ENCODE measurements around the gene CRTAC1. TPM values are rescaled to one million over a fixed set of nuclear protein-coding genes. Genes with fewer than 3 reads are reported as not detected.

Gene CRTAC1
- total RNA-seq, 1 experiment from 2014 or later, result 1.2 TPM

DNA sequence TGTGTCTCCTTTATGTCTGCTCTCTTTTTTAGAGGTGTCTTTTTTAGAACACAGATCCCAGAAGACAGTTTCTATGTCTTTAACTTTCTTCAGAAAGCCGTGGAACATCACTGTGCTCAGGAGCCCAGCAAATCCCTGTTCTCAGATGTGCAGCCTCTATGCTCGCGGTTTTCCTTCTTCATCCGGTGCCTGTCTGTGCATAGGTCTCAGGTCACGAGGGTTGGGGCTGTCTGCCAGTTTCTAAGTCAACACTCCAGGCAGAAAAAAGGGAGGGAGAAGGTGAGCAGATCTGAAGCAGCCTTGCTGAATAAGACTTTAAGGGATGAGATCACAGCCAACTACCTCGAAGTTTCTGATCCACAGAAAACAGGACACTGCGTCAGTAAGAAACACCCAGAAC, 68.5 kb downstream of the CRTAC1 start:
- no peak overlapping the region for H3K27ac Mint-ChIP-seq
- ATAC-seq (no peak), DNase-seq (ENCODE audit: low spot score) (no peak)
- H3K27me3 Mint-ChIP-seq (ENCODE audit: low read depth), result peaks cover 3% of the 10 kb centered on the region; the same call in 1 of the 2 replicates
- H3K4me1 Mint-ChIP-seq, result peaks cover 12% of the 10 kb centered on the region
- POLR2A ChIA-PET, result no interaction called here
- no peaks in the 10 kb centered on the region for H3K36me3 Mint-ChIP-seq
- H3K4me3 Mint-ChIP-seq, result no peak overlapping the region
- TF ChIP-seq TCF7 (CRISPR knock-in tag; IDR thresholded peaks at IDR 0.05; ENCODE audit: low read depth) (no peak), HMGA2 (CRISPR knock-in tag; IDR thresholded peaks at IDR 0.05) (no peak), CREM (CRISPR knock-in tag; IDR thresholded peaks at IDR 0.05) (no peak), GABPB1 (CRISPR knock-in tag; IDR thresholded peaks at IDR 0.05) (no peak), ATF1 (CRISPR knock-in tag; IDR thresholded peaks at IDR 0.05) (no peak), ELF4 (CRISPR knock-in tag; IDR thresholded peaks at IDR 0.05; ENCODE audit: low read depth) (no peak), TEAD1 (CRISPR knock-in tag; IDR thresholded peaks at IDR 0.05) (no peak), RORB (CRISPR knock-in tag; IDR thresholded peaks at IDR 0.05) (no peak)
- TF ChIP-seq, protein P1, sequence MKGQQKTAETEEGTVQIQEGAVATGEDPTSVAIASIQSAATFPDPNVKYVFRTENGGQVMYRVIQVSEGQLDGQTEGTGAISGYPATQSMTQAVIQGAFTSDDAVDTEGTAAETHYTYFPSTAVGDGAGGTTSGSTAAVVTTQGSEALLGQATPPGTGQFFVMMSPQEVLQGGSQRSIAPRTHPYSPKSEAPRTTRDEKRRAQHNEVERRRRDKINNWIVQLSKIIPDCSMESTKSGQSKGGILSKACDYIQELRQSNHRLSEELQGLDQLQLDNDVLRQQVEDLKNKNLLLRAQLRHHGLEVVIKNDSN (CRISPR knock-in tag; IDR thresholded peaks at IDR 0.05), result no peak
- TF ChIP-seq, protein P2, sequence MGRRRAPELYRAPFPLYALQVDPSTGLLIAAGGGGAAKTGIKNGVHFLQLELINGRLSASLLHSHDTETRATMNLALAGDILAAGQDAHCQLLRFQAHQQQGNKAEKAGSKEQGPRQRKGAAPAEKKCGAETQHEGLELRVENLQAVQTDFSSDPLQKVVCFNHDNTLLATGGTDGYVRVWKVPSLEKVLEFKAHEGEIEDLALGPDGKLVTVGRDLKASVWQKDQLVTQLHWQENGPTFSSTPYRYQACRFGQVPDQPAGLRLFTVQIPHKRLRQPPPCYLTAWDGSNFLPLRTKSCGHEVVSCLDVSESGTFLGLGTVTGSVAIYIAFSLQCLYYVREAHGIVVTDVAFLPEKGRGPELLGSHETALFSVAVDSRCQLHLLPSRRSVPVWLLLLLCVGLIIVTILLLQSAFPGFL (CRISPR knock-in tag; IDR thresholded peaks at IDR 0.05; ENCODE audit: borderline replicate concordance), result no peak
- TF ChIP-seq, protein P3, sequence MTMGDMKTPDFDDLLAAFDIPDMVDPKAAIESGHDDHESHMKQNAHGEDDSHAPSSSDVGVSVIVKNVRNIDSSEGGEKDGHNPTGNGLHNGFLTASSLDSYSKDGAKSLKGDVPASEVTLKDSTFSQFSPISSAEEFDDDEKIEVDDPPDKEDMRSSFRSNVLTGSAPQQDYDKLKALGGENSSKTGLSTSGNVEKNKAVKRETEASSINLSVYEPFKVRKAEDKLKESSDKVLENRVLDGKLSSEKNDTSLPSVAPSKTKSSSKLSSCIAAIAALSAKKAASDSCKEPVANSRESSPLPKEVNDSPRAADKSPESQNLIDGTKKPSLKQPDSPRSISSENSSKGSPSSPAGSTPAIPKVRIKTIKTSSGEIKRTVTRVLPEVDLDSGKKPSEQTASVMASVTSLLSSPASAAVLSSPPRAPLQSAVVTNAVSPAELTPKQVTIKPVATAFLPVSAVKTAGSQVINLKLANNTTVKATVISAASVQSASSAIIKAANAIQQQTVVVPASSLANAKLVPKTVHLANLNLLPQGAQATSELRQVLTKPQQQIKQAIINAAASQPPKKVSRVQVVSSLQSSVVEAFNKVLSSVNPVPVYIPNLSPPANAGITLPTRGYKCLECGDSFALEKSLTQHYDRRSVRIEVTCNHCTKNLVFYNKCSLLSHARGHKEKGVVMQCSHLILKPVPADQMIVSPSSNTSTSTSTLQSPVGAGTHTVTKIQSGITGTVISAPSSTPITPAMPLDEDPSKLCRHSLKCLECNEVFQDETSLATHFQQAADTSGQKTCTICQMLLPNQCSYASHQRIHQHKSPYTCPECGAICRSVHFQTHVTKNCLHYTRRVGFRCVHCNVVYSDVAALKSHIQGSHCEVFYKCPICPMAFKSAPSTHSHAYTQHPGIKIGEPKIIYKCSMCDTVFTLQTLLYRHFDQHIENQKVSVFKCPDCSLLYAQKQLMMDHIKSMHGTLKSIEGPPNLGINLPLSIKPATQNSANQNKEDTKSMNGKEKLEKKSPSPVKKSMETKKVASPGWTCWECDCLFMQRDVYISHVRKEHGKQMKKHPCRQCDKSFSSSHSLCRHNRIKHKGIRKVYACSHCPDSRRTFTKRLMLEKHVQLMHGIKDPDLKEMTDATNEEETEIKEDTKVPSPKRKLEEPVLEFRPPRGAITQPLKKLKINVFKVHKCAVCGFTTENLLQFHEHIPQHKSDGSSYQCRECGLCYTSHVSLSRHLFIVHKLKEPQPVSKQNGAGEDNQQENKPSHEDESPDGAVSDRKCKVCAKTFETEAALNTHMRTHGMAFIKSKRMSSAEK (CRISPR knock-in tag; IDR thresholded peaks at IDR 0.05; ENCODE audit: borderline replicate concordance), result no peak
- TF ChIP-seq, protein P4, sequence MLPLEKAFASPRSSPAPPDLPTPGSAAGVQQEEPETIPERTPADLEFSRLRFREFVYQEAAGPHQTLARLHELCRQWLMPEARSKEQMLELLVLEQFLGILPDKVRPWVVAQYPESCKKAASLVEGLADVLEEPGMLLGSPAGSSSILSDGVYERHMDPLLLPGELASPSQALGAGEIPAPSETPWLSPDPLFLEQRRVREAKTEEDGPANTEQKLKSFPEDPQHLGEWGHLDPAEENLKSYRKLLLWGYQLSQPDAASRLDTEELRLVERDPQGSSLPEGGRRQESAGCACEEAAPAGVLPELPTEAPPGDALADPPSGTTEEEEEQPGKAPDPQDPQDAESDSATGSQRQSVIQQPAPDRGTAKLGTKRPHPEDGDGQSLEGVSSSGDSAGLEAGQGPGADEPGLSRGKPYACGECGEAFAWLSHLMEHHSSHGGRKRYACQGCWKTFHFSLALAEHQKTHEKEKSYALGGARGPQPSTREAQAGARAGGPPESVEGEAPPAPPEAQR (CRISPR knock-in tag; IDR thresholded peaks at IDR 0.05), result no peak
- no peaks in the 10 kb centered on the region for H3K9me3 Mint-ChIP-seq
- CTCF ChIA-PET, result no interaction called here

DNA sequence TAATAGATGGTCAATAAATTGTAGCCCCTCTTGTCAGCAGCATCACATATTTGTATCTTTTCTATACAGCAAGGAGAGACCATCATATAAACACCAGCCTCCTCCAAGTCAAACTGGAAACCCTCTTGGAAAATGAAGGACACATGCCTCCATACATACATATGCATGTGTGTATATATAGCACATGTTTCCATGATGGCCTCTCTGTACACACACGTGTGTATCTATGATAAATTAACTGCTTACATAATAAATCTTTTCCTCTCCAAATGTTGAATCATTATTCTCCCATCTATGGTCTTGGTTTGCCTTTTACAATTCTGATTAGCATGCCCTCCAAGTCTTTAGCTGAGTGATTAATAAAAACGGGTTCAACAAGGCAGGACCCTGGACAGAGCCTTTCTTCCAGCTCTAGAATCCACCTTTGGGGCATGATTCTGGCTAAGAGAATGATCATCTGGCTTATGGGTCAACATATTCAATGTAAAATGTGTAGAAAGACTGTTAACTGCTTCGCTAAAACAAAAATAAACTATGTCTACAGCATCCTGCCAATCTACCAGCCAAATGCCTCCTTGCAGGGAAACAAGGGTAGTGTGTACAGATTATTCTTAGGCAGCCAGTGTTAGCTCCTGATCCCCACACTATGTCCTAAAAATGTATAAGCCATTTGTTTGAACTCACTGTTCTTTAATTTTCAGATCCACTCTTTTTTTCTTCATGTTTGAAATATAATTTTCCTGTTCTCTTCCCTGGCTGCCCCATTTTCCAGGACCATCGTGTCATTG, 70.0 kb downstream of the CRTAC1 start:
- H3K4me3 Mint-ChIP-seq, result no peak overlapping the region
- no peak for ATAC-seq
- CTCF ChIA-PET, result interaction anchor here (0.9 to 1.3 kb wide), 2 partner anchors 71 to 81 kb away, joined by 3 read pairs; no protein-coding TSS in a partner anchor
- TF ChIP-seq ETV6 (CRISPR knock-in tag; IDR thresholded peaks at IDR 0.05) (no peak), NR1H2 (CRISPR knock-in tag; IDR thresholded peaks at IDR 0.05) (no peak), TP53 (CRISPR knock-in tag; IDR thresholded peaks at IDR 0.05) (no peak), MYBL2 (CRISPR knock-in tag; IDR thresholded peaks at IDR 0.05) (no peak), TEAD4 (CRISPR knock-in tag; IDR thresholded peaks at IDR 0.05) (no peak), JAZF1 (CRISPR knock-in tag; IDR thresholded peaks at IDR 0.05) (no peak), TEAD1 (CRISPR knock-in tag; IDR thresholded peaks at IDR 0.05) (no peak), FOXJ3 (CRISPR knock-in tag; IDR thresholded peaks at IDR 0.05; ENCODE audit: borderline replicate concordance) (no peak), PRRX2 (CRISPR knock-in tag; IDR thresholded peaks at IDR 0.05) (no peak)
- TF ChIP-seq, protein P4 (CRISPR knock-in tag; IDR thresholded peaks at IDR 0.05), result no peak
- TF ChIP-seq, protein P5, sequence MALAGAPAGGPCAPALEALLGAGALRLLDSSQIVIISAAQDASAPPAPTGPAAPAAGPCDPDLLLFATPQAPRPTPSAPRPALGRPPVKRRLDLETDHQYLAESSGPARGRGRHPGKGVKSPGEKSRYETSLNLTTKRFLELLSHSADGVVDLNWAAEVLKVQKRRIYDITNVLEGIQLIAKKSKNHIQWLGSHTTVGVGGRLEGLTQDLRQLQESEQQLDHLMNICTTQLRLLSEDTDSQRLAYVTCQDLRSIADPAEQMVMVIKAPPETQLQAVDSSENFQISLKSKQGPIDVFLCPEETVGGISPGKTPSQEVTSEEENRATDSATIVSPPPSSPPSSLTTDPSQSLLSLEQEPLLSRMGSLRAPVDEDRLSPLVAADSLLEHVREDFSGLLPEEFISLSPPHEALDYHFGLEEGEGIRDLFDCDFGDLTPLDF (CRISPR knock-in tag; IDR thresholded peaks at IDR 0.05), result no peak
- TF ChIP-seq, protein P6, sequence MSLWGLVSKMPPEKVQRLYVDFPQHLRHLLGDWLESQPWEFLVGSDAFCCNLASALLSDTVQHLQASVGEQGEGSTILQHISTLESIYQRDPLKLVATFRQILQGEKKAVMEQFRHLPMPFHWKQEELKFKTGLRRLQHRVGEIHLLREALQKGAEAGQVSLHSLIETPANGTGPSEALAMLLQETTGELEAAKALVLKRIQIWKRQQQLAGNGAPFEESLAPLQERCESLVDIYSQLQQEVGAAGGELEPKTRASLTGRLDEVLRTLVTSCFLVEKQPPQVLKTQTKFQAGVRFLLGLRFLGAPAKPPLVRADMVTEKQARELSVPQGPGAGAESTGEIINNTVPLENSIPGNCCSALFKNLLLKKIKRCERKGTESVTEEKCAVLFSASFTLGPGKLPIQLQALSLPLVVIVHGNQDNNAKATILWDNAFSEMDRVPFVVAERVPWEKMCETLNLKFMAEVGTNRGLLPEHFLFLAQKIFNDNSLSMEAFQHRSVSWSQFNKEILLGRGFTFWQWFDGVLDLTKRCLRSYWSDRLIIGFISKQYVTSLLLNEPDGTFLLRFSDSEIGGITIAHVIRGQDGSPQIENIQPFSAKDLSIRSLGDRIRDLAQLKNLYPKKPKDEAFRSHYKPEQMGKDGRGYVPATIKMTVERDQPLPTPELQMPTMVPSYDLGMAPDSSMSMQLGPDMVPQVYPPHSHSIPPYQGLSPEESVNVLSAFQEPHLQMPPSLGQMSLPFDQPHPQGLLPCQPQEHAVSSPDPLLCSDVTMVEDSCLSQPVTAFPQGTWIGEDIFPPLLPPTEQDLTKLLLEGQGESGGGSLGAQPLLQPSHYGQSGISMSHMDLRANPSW (CRISPR knock-in tag; conservative IDR thresholded peaks at IDR 0.05; ENCODE audit: low read depth), result no peak

More for the DNA sequence above, 70.0 kb downstream of the CRTAC1 start:
- H3K9me3 Mint-ChIP-seq, result no peaks in the 10 kb centered on the region
- peaks cover 13% of the 10 kb centered on the region for H3K4me1 Mint-ChIP-seq
- H3K27me3 Mint-ChIP-seq (ENCODE audit: low read depth), result peaks cover under 1% of the 10 kb centered on the region; the same call in 1 of the 2 replicates
- no peak for DNase-seq (ENCODE audit: low spot score)
- POLR2A ChIA-PET, result no interaction called here
- no peaks in the 10 kb centered on the region for H3K36me3 Mint-ChIP-seq
- no peak overlapping the region for H3K27ac Mint-ChIP-seq

Data from WTC11 (cell line).